ENCODE data around the gene SEZ6.

SEZ6 gene

DNA sequence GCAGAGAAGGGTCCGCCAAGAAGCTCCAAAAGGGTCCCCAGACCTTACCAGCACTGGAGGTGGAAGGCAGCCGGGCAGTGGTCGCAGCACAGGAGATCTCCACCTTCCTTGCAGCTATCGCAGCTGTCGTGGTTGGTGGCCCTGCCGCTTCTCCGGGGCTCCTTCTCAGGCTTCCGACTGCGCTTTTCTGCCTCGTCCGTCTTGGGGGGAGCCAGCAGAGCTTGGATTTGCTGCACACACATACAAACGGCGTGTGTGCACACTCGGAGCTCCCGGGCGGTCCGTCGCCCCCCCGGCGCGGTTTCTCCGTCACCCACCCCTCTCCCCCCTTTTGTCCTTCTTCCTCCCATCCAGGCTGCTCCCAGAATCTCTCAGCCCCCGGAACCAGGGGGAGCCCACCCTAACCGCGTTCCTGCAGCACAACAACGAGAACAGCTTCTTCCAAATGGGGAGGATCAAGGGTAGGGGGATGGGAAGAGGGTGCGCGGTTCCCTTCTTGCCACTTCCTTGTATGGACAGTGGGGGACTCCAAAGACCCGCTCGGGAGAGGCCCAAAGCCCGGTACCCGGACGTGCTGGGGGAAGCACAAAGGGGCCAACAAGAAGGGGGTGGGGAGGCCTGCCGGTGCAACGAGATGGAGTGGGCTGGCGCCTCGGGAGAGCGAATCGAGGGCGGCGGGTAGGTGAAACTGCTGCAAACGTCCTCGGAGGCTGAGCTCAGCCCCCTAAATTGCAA is 55.6 kb downstream of the SEZ6 start (continued):
- TF ChIP-seq, protein P1, sequence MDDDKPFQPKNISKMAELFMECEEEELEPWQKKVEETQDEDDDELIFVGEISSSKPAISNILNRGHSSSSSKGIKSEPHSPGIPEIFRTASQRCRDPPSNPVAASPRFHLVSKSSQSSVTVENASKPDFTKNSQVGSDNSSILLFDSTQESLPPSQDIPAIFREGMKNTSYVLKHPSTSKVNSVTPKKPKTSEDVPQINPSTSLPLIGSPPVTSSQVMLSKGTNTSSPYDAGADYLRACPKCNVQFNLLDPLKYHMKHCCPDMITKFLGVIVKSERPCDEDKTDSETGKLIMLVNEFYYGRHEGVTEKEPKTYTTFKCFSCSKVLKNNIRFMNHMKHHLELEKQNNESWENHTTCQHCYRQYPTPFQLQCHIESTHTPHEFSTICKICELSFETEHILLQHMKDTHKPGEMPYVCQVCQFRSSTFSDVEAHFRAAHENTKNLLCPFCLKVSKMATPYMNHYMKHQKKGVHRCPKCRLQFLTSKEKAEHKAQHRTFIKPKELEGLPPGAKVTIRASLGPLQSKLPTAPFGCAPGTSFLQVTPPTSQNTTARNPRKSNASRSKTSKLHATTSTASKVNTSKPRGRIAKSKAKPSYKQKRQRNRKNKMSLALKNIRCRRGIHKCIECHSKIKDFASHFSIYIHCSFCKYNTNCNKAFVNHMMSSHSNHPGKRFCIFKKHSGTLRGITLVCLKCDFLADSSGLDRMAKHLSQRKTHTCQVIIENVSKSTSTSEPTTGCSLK (tag by site-specific recombination; IDR thresholded peaks at IDR 0.05), result no peak
- TF ChIP-seq KLF9 (tag by site-specific recombination; IDR thresholded peaks at IDR 0.05; ENCODE audit: low read depth) (peak; percentile 47), ZFP3 (tag by site-specific recombination; IDR thresholded peaks at IDR 0.05; ENCODE audit: low read depth) (no peak), ZNF544 (tag by site-specific recombination; IDR thresholded peaks at IDR 0.05) (no peak), ZNF585B (tag by site-specific recombination; IDR thresholded peaks at IDR 0.05) (no peak), ZNF830 (tag by site-specific recombination; IDR thresholded peaks at IDR 0.05; ENCODE audit: low read depth) (no peak), ZNF221 (tag by site-specific recombination; IDR thresholded peaks at IDR 0.05; ENCODE audit: borderline replicate concordance) (no peak), ZFHX2 (tag by site-specific recombination; conservative IDR thresholded peaks at IDR 0.05) (no peak; the same call in 1 of the 2 replicates), KLF7 (tag by site-specific recombination; IDR thresholded peaks at IDR 0.05; ENCODE audit: borderline replicate concordance) (no peak), GLI2 (tag by site-specific recombination; IDR thresholded peaks at IDR 0.05; ENCODE audit: borderline replicate concordance, low read depth) (no peak), ZNF426 (tag by site-specific recombination; IDR thresholded peaks at IDR 0.05) (no peak), ZNF2 (tag by site-specific recombination; IDR thresholded peaks at IDR 0.05) (no peak; the same call in 1 of the 2 replicates), ZNF24 (tag by site-specific recombination; IDR thresholded peaks at IDR 0.05) (no peak), ZNF530 (tag by site-specific recombination; IDR thresholded peaks at IDR 0.05; ENCODE audit: low read depth) (no peak), ZSCAN23 (tag by site-specific recombination; IDR thresholded peaks at IDR 0.05) (no peak), HOXC10 (CRISPR knock-in tag; IDR thresholded peaks at IDR 0.05) (no peak), ZBTB48 (tag by site-specific recombination; IDR thresholded peaks at IDR 0.05) (no peak), ZNF302 (tag by site-specific recombination; IDR thresholded peaks at IDR 0.05; ENCODE audit: low read depth) (no peak), SCRT1 (tag by site-specific recombination; IDR thresholded peaks at IDR 0.05; ENCODE audit: borderline replicate concordance) (no peak), ZNF114 (tag by site-specific recombination; IDR thresholded peaks at IDR 0.05) (no peak), OVOL3 (tag by site-specific recombination; IDR thresholded peaks at IDR 0.05) (no peak)
- TF ChIP-seq, protein P2, sequence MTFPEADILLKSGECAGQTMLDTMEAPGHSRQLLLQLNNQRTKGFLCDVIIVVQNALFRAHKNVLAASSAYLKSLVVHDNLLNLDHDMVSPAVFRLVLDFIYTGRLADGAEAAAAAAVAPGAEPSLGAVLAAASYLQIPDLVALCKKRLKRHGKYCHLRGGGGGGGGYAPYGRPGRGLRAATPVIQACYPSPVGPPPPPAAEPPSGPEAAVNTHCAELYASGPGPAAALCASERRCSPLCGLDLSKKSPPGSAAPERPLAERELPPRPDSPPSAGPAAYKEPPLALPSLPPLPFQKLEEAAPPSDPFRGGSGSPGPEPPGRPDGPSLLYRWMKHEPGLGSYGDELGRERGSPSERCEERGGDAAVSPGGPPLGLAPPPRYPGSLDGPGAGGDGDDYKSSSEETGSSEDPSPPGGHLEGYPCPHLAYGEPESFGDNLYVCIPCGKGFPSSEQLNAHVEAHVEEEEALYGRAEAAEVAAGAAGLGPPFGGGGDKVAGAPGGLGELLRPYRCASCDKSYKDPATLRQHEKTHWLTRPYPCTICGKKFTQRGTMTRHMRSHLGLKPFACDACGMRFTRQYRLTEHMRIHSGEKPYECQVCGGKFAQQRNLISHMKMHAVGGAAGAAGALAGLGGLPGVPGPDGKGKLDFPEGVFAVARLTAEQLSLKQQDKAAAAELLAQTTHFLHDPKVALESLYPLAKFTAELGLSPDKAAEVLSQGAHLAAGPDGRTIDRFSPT (tag by site-specific recombination; IDR thresholded peaks at IDR 0.05), result no peak
- TF ChIP-seq, protein P3, sequence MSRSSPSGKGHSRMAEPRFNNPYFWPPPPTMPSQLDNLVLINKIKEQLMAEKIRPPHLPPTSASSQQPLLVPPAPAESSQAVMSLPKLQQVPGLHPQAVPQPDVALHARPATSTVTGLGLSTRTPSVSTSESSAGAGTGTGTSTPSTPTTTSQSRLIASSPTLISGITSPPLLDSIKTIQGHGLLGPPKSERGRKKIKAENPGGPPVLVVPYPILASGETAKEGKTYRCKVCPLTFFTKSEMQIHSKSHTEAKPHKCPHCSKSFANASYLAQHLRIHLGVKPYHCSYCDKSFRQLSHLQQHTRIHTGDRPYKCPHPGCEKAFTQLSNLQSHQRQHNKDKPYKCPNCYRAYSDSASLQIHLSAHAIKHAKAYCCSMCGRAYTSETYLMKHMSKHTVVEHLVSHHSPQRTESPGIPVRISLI (tag by site-specific recombination; IDR thresholded peaks at IDR 0.05), result no peak
- TF ChIP-seq, protein P4, sequence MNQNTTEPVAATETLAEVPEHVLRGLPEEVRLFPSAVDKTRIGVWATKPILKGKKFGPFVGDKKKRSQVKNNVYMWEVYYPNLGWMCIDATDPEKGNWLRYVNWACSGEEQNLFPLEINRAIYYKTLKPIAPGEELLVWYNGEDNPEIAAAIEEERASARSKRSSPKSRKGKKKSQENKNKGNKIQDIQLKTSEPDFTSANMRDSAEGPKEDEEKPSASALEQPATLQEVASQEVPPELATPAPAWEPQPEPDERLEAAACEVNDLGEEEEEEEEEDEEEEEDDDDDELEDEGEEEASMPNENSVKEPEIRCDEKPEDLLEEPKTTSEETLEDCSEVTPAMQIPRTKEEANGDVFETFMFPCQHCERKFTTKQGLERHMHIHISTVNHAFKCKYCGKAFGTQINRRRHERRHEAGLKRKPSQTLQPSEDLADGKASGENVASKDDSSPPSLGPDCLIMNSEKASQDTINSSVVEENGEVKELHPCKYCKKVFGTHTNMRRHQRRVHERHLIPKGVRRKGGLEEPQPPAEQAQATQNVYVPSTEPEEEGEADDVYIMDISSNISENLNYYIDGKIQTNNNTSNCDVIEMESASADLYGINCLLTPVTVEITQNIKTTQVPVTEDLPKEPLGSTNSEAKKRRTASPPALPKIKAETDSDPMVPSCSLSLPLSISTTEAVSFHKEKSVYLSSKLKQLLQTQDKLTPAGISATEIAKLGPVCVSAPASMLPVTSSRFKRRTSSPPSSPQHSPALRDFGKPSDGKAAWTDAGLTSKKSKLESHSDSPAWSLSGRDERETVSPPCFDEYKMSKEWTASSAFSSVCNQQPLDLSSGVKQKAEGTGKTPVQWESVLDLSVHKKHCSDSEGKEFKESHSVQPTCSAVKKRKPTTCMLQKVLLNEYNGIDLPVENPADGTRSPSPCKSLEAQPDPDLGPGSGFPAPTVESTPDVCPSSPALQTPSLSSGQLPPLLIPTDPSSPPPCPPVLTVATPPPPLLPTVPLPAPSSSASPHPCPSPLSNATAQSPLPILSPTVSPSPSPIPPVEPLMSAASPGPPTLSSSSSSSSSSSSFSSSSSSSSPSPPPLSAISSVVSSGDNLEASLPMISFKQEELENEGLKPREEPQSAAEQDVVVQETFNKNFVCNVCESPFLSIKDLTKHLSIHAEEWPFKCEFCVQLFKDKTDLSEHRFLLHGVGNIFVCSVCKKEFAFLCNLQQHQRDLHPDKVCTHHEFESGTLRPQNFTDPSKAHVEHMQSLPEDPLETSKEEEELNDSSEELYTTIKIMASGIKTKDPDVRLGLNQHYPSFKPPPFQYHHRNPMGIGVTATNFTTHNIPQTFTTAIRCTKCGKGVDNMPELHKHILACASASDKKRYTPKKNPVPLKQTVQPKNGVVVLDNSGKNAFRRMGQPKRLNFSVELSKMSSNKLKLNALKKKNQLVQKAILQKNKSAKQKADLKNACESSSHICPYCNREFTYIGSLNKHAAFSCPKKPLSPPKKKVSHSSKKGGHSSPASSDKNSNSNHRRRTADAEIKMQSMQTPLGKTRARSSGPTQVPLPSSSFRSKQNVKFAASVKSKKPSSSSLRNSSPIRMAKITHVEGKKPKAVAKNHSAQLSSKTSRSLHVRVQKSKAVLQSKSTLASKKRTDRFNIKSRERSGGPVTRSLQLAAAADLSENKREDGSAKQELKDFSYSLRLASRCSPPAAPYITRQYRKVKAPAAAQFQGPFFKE (tag by site-specific recombination; IDR thresholded peaks at IDR 0.05; ENCODE audit: borderline replicate concordance), result no peak
- TF ChIP-seq, protein P5, sequence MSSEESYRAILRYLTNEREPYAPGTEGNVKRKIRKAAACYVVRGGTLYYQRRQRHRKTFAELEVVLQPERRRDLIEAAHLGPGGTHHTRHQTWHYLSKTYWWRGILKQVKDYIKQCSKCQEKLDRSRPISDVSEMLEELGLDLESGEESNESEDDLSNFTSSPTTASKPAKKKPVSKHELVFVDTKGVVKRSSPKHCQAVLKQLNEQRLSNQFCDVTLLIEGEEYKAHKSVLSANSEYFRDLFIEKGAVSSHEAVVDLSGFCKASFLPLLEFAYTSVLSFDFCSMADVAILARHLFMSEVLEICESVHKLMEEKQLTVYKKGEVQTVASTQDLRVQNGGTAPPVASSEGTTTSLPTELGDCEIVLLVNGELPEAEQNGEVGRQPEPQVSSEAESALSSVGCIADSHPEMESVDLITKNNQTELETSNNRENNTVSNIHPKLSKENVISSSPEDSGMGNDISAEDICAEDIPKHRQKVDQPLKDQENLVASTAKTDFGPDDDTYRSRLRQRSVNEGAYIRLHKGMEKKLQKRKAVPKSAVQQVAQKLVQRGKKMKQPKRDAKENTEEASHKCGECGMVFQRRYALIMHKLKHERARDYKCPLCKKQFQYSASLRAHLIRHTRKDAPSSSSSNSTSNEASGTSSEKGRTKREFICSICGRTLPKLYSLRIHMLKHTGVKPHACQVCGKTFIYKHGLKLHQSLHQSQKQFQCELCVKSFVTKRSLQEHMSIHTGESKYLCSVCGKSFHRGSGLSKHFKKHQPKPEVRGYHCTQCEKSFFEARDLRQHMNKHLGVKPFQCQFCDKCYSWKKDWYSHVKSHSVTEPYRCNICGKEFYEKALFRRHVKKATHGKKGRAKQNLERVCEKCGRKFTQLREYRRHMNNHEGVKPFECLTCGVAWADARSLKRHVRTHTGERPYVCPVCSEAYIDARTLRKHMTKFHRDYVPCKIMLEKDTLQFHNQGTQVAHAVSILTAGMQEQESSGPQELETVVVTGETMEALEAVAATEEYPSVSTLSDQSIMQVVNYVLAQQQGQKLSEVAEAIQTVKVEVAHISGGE (tag by site-specific recombination; conservative IDR thresholded peaks at IDR 0.05; ENCODE audit: low read depth), result peak; percentile 84
